Right atrium auricular region (tissue), 2 donors: ENCODE data around the gene CDK4. TPM values are rescaled to one million over a fixed set of nuclear protein-coding genes. Genes with fewer than 3 reads are reported as not detected.

Source experiments
- DNase-seq: peaks from one replicate; pipeline ENCODE4 v3.0.0-alpha.2; 2019; ENCODE audit warnings: low spot score
- H3K27ac ChIP-seq, 2 donors: fragments of 200-600 bp; sonication (generic); 1 replicate in 1 of 2; 2 replicates in 1 of 2; pipeline ENCODE4 v1.5.1; 2016 to 2019
- H3K27me3 ChIP-seq, 2 donors: fragments of 200-600 bp; sonication (generic); one replicate each; pipeline versions ENCODE4 v1.5.1 to v1.6.0; 2017 to 2019
- H3K36me3 ChIP-seq: fragments of 200-600 bp; sonication (generic); one replicate; pipeline ENCODE4 v1.5.1; 2016
- H3K4me1 ChIP-seq, 2 donors: fragments of 200-600 bp; sonication (generic); one replicate each; pipeline versions ENCODE4 v1.5.1 to v1.6.0; 2017 to 2019
- H3K4me3 ChIP-seq, 2 donors: fragments of 200-600 bp; sonication (generic); 1 replicate in 1 of 2; 2 replicates in 1 of 2; pipeline ENCODE4 v1.5.1; 2017 to 2019; ENCODE audit warnings: mild to moderate bottlenecking in 1 of 2, moderate library complexity in 1 of 2
- H3K9me3 ChIP-seq, 2 donors: fragments of 200-600 bp; sonication (generic); one replicate each; pipeline ENCODE4 v1.5.1; 2019
- total RNA-seq, 2 donors: library from RNA; depleted of rRNA; stranded (reverse); fragments of >200 nt; gene quantifications; one replicate each; pipeline ENCODE4 v1.1.0, GENCODE V29; 2016
- TF ChIP-seq, protein P1 (sequence below), 2 donors: fragments of 200-600 bp; sonication (generic); IDR thresholded peaks; one replicate each; pipeline ENCODE4 v1.5.1; 2019; ENCODE audit warnings: antibody characterized with exemption in 2 of 2

CDK4 gene
- total RNA-seq, 2 donors from 2014 or later: 32.1 to 59.7 TPM

GRCh38 chr12:57753756-57754337, 1.7 kb upstream of the CDK4 start:
- Histone ChIP-seq H3K36me3 (peaks cover 24% of the 10 kb centered on the region), H3K27me3 (no peaks in the 10 kb centered on the region), H3K9me3 (no peaks in the 10 kb centered on the region), H3K27ac (no peak overlapping the region), H3K4me1 (peaks cover 0 to 36% of the 10 kb centered on the region in 2 donors), H3K4me3 (no peak overlapping the region)
- TF ChIP-seq, protein P1, sequence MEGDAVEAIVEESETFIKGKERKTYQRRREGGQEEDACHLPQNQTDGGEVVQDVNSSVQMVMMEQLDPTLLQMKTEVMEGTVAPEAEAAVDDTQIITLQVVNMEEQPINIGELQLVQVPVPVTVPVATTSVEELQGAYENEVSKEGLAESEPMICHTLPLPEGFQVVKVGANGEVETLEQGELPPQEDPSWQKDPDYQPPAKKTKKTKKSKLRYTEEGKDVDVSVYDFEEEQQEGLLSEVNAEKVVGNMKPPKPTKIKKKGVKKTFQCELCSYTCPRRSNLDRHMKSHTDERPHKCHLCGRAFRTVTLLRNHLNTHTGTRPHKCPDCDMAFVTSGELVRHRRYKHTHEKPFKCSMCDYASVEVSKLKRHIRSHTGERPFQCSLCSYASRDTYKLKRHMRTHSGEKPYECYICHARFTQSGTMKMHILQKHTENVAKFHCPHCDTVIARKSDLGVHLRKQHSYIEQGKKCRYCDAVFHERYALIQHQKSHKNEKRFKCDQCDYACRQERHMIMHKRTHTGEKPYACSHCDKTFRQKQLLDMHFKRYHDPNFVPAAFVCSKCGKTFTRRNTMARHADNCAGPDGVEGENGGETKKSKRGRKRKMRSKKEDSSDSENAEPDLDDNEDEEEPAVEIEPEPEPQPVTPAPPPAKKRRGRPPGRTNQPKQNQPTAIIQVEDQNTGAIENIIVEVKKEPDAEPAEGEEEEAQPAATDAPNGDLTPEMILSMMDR (IDR thresholded peaks at IDR 0.05): no peak
- DNase-seq: no peak

DNA sequence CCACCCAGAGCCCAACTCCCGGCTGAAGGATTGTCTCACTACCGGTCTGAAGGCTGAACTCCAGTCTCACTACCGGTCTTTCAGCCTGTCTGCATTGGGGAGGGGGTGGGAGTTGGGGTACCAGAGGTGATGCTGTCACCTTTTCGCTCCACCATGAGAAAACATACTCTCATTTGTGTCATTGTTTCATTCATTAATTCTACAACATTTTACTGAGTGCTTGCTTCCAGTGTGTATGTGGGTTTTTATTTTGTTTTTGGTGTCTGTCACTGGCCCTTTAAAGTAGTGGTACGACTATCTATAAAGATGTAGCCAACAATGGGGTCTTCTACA, 524 bp upstream of the CDK4 start:
- H3K4me1 ChIP-seq: peaks cover 0 to 36% of the 10 kb centered on the region in 2 donors

DNA sequence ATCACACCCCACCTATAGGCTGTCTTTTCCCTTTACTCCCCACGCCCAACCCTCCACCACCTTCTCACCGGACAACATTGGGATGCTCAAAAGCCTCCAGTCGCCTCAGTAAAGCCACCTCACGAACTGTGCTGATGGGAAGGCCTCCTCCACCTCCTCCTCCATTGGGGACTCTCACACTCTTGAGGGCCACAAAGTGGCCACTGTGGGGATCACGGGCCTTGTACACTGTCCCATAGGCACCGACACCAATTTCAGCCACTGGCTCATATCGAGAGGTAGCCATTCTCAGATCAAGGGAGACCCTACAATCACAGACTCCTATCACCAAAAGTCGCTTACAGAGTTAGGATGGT, 700 bp downstream of the CDK4 start:
- Histone ChIP-seq H3K27me3 (no peaks in the 10 kb centered on the region), H3K9me3 (no peaks in the 10 kb centered on the region), H3K4me3 (peak overlapping the region; percentile 66 to 77), H3K4me1 (peaks cover 0 to 32% of the 10 kb centered on the region in 2 donors), H3K36me3 (peaks cover 39% of the 10 kb centered on the region), H3K27ac (peak overlapping the region; percentile 92 to 93)
- no peak for DNase-seq
- TF ChIP-seq, protein P1 (IDR thresholded peaks at IDR 0.05): no peak

More for the DNA sequence above, 524 bp upstream of the CDK4 start:
- Histone ChIP-seq H3K27me3 (no peaks in the 10 kb centered on the region), H3K27ac (peak overlapping the region; percentile 92 to 93), H3K4me3 (peak overlapping the region; percentile 16 to 77), H3K9me3 (no peaks in the 10 kb centered on the region), H3K36me3 (peaks cover 26% of the 10 kb centered on the region)
- DNase-seq: no peak
- TF ChIP-seq, protein P1 (IDR thresholded peaks at IDR 0.05): no peak

DNA sequence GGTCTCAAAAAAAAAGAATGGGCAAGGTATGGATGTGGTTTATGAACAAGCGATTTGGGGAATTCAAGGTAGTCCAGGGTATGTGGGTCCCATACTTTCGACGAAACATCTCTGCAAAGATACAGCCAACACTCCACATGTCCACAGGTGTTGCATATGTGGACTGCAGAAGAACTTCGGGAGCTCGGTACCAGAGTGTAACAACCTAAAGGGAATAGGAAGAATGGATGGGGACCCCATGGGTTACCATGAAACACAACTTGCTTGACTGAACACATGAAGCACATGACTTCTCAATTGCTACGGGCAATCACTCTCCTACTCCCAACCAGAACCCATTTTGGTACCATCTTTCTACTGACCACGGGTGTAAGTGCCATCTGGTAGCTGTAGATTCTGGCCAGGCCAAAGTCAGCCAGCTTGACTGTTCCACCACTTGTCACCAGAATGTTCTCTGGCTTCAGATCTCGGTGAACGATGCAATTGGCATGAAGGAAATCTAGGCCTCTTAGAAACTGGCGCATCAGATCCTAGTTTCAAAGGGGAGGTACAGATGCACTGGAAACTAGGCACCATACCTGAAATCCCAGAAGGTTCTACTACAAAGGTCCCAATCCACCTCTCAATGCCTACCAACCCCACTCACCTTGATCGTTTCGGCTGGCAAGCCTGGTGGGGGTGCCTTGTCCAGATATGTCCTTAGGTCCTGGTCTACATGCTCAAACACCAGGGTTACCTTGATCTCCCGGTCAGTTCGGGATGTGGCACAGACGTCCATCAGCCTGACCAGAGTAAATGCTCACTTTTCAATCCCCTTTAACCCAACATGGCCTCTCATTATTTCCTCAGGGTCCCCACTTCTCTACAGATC, 1.3 kb downstream of the CDK4 start:
- DNase-seq: no peak
- H3K9me3 ChIP-seq: no peaks in the 10 kb centered on the region
- TF ChIP-seq, protein P1 (IDR thresholded peaks at IDR 0.05): no peak
- H3K4me3 ChIP-seq: peak overlapping the region; percentile 66 to 77
- H3K27ac ChIP-seq: peak overlapping the region; percentile 92 to 93
- peaks cover 0 to 32% of the 10 kb centered on the region in 2 donors for H3K4me1 ChIP-seq
- peaks cover 40% of the 10 kb centered on the region for H3K36me3 ChIP-seq
- no peaks in the 10 kb centered on the region for H3K27me3 ChIP-seq

GRCh38 chr12:57749061-57749460, 3.0 kb downstream of the CDK4 start:
- H3K27ac ChIP-seq: no peak overlapping the region
- no peaks in the 10 kb centered on the region for H3K27me3 ChIP-seq
- TF ChIP-seq, protein P1 (IDR thresholded peaks at IDR 0.05): no peak
- peaks cover 40% of the 10 kb centered on the region for H3K36me3 ChIP-seq
- H3K4me3 ChIP-seq: no peak overlapping the region
- DNase-seq: no peak
- no peaks in the 10 kb centered on the region for H3K9me3 ChIP-seq
- peaks cover 0 to 35% of the 10 kb centered on the region in 2 donors for H3K4me1 ChIP-seq
